ENCODE measurements around the gene EPHA8.

GRCh38 chr1:22556391-22557104, 6.7 kb upstream of the EPHA8 start:
- no peak for TF ChIP-seq POLR2AphosphoS5 (IDR thresholded peaks at IDR 0.05; ENCODE audit: low read depth)
- no peak for TF ChIP-seq CTCF (IDR thresholded peaks at IDR 0.05; ENCODE audit: insufficient read depth, low read length)

Data from HL-60 (cell line).